Epidermal melanocyte (primary cell): Measurements from ENCODE around the gene SLC4A11.

Experiments used
- DNase-seq: peaks from one replicate; pipeline ENCODE4 v3.0.0; 2011; ENCODE audit warnings: low spot score; ENCODE audit not compliant: insufficient read length

The SLC4A11 gene

GRCh38 chr20:3246682-3247081 is 7.7 kb upstream of the SLC4A11 start:
- DNase-seq, result no peak

GRCh38 chr20:3245711-3246110 is 6.7 kb upstream of the SLC4A11 start:
- DNase-seq, result no peak

- no peak for DNase-seq
Measured at GRCh38 chr20:3245156-3245555, 6.2 kb upstream of the SLC4A11 start.

GRCh38 chr20:3244613-3245012 is 5.6 kb upstream of the SLC4A11 start:
- DNase-seq, result no peak

- DNase-seq, result no peak
Measured at GRCh38 chr20:3243718-3244358, 4.8 kb upstream of the SLC4A11 start.

- DNase-seq, result no peak
Measured at GRCh38 chr20:3242172-3242692, 3.2 kb upstream of the SLC4A11 start.

GRCh38 chr20:3240776-3241363 is 1.9 kb upstream of the SLC4A11 start:
- DNase-seq, result no peak

- DNase-seq, result no peak
Measured at GRCh38 chr20:3239867-3240775, 1.1 kb upstream of the SLC4A11 start.

- peak; percentile 55 for DNase-seq
Measured at GRCh38 chr20:3238616-3239025, 369 bp downstream of the SLC4A11 start.

GRCh38 chr20:3237958-3238615 is 903 bp downstream of the SLC4A11 start:
- DNase-seq, result no peak

GRCh38 chr20:3237011-3237957 is 1.7 kb downstream of the SLC4A11 start:
- no peak for DNase-seq

- DNase-seq, result no peak
Measured at GRCh38 chr20:3235666-3236324, 3.2 kb downstream of the SLC4A11 start.

GRCh38 chr20:3233991-3234498 is 4.9 kb downstream of the SLC4A11 start:
- no peak for DNase-seq

- DNase-seq, result no peak
Measured at GRCh38 chr20:3233131-3233990, 5.6 kb downstream of the SLC4A11 start.

GRCh38 chr20:3231889-3232588 is 7.0 kb downstream of the SLC4A11 start:
- DNase-seq, result no peak

- DNase-seq, result no peak
Measured at GRCh38 chr20:3231116-3231515, 7.9 kb downstream of the SLC4A11 start.

- DNase-seq, result no peak
Measured at GRCh38 chr20:3229798-3230197, 9.2 kb downstream of the SLC4A11 start.

GRCh38 chr20:3229158-3229557 is 9.8 kb downstream of the SLC4A11 start:
- no peak for DNase-seq
